GM10266 (cell line): ENCODE data around the gene B3GAT1.

Source experiments
- DNase-seq: peaks from one replicate; pipeline ENCODE4 v3.0.0; 2012; ENCODE audit errors: extremely low spot score
- TF ChIP-seq, protein P1 (sequence below): IDR thresholded peaks from 2 replicates; pipeline ENCODE4 v1.5.1; 2012; ENCODE audit warnings: mild to moderate bottlenecking, low read depth; ENCODE audit not compliant: control insufficient read depth, insufficient read depth; ENCODE audit errors: missing control alignments

The B3GAT1 gene

DNA sequence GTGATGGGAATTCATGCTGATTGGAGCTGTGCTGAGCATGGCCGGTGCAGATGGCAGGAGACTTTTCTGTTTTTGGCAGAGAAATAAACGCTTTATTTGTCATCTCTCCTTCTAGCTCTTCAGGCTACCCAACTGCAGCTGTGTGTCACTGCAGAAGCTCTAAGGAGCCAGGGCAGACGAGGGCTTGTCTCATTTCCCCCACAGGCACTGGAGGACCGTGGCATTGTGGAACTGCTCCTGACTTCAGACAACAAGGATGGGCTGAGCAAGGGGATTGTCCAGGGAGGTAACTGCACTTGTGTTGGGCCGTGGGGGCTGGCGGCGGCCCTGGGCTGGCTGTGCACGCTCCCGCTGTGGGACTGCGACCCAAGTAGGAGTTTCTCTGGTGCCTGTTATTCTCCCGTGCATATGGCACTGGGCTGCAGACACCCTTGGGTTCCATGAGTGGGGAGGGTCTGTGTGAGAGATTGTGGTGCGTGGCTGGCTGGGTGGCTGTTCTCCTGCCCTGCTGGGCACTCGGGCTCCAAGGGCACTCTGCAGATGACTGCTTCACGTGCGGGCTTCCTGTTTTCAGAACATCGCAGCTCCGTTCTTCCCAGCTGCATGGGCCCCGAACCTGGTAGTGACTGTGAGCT lies 53.1 kb downstream of the B3GAT1 start:
- TF ChIP-seq, protein P1, sequence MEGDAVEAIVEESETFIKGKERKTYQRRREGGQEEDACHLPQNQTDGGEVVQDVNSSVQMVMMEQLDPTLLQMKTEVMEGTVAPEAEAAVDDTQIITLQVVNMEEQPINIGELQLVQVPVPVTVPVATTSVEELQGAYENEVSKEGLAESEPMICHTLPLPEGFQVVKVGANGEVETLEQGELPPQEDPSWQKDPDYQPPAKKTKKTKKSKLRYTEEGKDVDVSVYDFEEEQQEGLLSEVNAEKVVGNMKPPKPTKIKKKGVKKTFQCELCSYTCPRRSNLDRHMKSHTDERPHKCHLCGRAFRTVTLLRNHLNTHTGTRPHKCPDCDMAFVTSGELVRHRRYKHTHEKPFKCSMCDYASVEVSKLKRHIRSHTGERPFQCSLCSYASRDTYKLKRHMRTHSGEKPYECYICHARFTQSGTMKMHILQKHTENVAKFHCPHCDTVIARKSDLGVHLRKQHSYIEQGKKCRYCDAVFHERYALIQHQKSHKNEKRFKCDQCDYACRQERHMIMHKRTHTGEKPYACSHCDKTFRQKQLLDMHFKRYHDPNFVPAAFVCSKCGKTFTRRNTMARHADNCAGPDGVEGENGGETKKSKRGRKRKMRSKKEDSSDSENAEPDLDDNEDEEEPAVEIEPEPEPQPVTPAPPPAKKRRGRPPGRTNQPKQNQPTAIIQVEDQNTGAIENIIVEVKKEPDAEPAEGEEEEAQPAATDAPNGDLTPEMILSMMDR = no peak

DNA sequence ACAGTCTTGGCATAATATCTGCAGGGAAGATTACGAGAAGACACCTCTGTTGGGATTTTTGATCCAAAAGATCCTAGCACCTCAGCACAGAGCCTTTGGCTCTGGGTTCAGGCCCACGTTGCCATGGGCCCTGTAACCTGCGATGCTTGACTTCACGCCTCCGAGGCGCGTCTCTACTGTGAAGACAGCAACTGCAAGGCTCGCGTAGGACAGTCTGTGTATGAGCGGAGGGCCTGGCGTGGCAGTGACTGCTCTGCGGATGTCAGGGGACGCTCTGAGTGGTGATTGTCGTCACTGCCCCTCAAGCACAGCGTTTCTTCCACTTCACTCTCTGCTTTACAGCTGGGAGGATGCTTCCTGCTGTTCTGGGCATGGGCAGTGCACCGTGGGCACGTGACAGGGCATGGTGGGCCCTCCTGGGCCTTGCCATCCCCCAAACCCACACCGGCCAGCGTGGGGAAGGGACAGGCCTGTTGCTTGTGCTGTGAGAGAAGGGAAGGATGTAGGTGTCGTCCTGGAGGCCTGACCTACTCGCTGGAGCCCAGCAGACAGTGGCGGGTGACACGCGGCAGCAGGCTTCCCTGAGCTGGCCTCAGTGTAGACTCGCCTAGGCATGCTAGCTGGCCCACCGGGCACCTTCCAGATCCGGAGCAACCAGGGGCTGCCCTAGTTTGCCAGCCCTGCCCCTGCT lies 53.7 kb downstream of the B3GAT1 start:
- TF ChIP-seq, protein P1 = no peak

More for the DNA sequence above, 53.1 kb downstream of the B3GAT1 start:
- DNase-seq = no peak

GRCh38 chr11:134357545-134357839 lies 54.5 kb downstream of the B3GAT1 start:
- TF ChIP-seq, protein P1 = no peak
- no peak for DNase-seq

More for the DNA sequence above, 53.7 kb downstream of the B3GAT1 start:
- no peak for DNase-seq

- TF ChIP-seq, protein P1 = no peak
- DNase-seq = no peak
These were observed 55.1 kb downstream of the B3GAT1 start for GRCh38 chr11:134356656-134357544.

DNA sequence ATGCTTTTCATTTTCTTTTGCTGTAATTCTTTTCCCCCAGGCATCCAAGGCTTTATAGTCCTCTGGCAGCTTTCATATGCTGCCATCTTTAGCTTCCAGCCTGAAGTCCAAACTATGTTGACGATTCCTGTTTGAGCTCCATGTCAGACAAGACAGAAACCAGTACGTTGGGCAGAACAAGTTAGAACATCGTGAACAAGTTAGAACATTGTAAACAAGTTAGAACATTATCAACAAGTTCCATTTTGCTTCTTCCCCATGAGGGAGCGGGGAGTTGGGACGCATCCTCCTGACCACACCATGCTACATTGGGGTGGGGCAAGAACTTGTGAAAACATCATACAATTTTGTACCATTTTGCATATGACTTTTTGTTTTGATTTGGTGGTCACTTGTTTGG lies 56.4 kb downstream of the B3GAT1 start:
- DNase-seq = no peak
- TF ChIP-seq, protein P1 = no peak

DNA sequence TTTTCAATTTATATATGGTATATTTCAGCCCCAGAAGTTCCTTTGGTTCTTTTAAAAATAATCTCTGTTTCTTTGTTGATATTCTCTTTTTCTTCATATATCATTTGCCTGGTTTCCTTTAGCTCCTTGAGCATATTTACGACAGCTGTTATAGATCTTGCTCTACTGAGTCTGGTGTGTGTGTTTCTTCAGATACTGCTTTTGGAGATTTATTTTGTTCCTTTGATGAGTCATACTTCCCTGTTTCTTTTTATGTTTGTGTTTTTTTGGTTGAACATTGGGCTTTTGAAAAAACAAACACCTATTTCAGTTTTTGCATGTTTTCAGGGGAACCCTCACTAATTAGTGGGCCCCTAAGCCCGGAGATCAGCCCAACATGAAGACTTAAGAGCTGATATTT lies 56.9 kb downstream of the B3GAT1 start:
- DNase-seq = no peak
- TF ChIP-seq, protein P1 = no peak
